ENCODE results near the gene ALOX5AP. TPM values are rescaled to one million over a fixed set of nuclear protein-coding genes. Genes with fewer than 3 reads are reported as not detected.
A peak's percentile ranks its signal among the peaks of the same experiment; 100 is the strongest.

The ALOX5AP gene
- total and polyA plus RNA-seq, 4 donors, result 17.9 to 753 (median 111) TPM

- H3K36me3 ChIP-seq (ENCODE audit: control insufficient read depth in 4 of 4, insufficient read depth in 4 of 4, low read length in 4 of 4), result no peaks in the 10 kb centered on the region
- WGBS, 2 donors, result 68 to 70% methylated on average over 9 of the region's 9 CpGs
- TF ChIP-seq CTCF (IDR thresholded peaks at IDR 0.05; ENCODE audit: control extremely low read depth, extremely low read depth), result no peak
- H3K27me3 ChIP-seq (ENCODE audit: control insufficient read depth in 3 of 3, insufficient read depth in 3 of 3, low read length in 2 of 3), result no peaks in the 10 kb centered on the region
- no peaks in the 10 kb centered on the region for H3K9me3 ChIP-seq (ENCODE audit: control insufficient read depth in 4 of 4, insufficient read depth in 3 of 4, low read length in 3 of 4)
- no peak overlapping the region for H3K4me3 ChIP-seq
- H3K9ac ChIP-seq (ENCODE audit: insufficient read depth in 1 of 2, low read length in 2 of 2), result no peak overlapping the region
- no peak for DNase-seq
- peaks cover 0 to 14% (median 6%) of the 10 kb centered on the region in 5 donors for H3K4me1 ChIP-seq (ENCODE audit: control insufficient read depth in 5 of 5, insufficient read depth in 5 of 5, low read length in 5 of 5)
- peak overlapping the region in 1 of 2 donors; percentile 23 for H3K27ac ChIP-seq (ENCODE audit: low read depth in 1 of 2, low read length in 1 of 2)
- ATAC-seq (ENCODE audit: insufficient read depth, low FRiP score), result no peak
Observed at GRCh38 chr13:30738526-30739236, 3.3 kb downstream of the ALOX5AP start.

- no peak for DNase-seq
- no peak overlapping the region for H3K27ac ChIP-seq (ENCODE audit: low read depth in 1 of 2, low read length in 1 of 2)
- H3K4me1 ChIP-seq (ENCODE audit: control insufficient read depth in 5 of 5, insufficient read depth in 5 of 5, low read length in 5 of 5), result peaks cover 0 to 14% (median 6%) of the 10 kb centered on the region in 5 donors
Observed at GRCh38 chr13:30739237-30739528, 3.8 kb downstream of the ALOX5AP start.

GRCh38 chr13:30739761-30740642 lies 4.7 kb downstream of the ALOX5AP start:
- H3K4me1 ChIP-seq (ENCODE audit: control insufficient read depth in 5 of 5, insufficient read depth in 5 of 5, low read length in 5 of 5), result peaks cover 0 to 14% (median 6%) of the 10 kb centered on the region in 5 donors
- no peak overlapping the region for H3K9ac ChIP-seq (ENCODE audit: insufficient read depth in 1 of 2, low read length in 2 of 2)
- peaks cover 0 to 2% (median 0%) of the 10 kb centered on the region in 4 donors for H3K36me3 ChIP-seq (ENCODE audit: control insufficient read depth in 4 of 4, insufficient read depth in 4 of 4, low read length in 4 of 4)
- H3K9me3 ChIP-seq (ENCODE audit: control insufficient read depth in 4 of 4, insufficient read depth in 3 of 4, low read length in 3 of 4), result no peaks in the 10 kb centered on the region
- H3K27me3 ChIP-seq (ENCODE audit: control insufficient read depth in 3 of 3, insufficient read depth in 3 of 3, low read length in 2 of 3), result no peaks in the 10 kb centered on the region
- no peak overlapping the region for H3K4me3 ChIP-seq
- 26 to 37% methylated on average over 14 of the region's 14 CpGs for WGBS, 2 donors
- TF ChIP-seq CTCF (IDR thresholded peaks at IDR 0.05; ENCODE audit: control extremely low read depth, extremely low read depth), result no peak
- DNase-seq (peak in 2 of 3 donors; percentile 46 to 58), ATAC-seq (ENCODE audit: insufficient read depth, low FRiP score) (no peak)
- H3K27ac ChIP-seq (ENCODE audit: low read depth in 1 of 2, low read length in 1 of 2), result peak overlapping the region in 1 of 2 donors; percentile 74

More at GRCh38 chr13:30739237-30739528, 3.8 kb downstream of the ALOX5AP start:
- TF ChIP-seq CTCF (IDR thresholded peaks at IDR 0.05; ENCODE audit: control extremely low read depth, extremely low read depth), result no peak
- Histone ChIP-seq H3K9ac (ENCODE audit: insufficient read depth in 1 of 2, low read length in 2 of 2) (no peak overlapping the region), H3K9me3 (ENCODE audit: control insufficient read depth in 4 of 4, insufficient read depth in 3 of 4, low read length in 3 of 4) (no peaks in the 10 kb centered on the region), H3K27me3 (ENCODE audit: control insufficient read depth in 3 of 3, insufficient read depth in 3 of 3, low read length in 2 of 3) (no peaks in the 10 kb centered on the region), H3K36me3 (ENCODE audit: control insufficient read depth in 4 of 4, insufficient read depth in 4 of 4, low read length in 4 of 4) (no peaks in the 10 kb centered on the region), H3K4me3 (no peak overlapping the region)
- ATAC-seq (ENCODE audit: insufficient read depth, low FRiP score), result no peak
- WGBS, 2 donors, result 88 to 89% methylated on average over 2 of the region's 2 CpGs

Data from lung (tissue), 12 donors.